Upper lobe of left lung (tissue), 4 donors: ENCODE data around the gene MFSD2B.

Source experiments
- EP300 ChIP-seq, 4 donors: sonication (generic); formaldehyde crosslinking; IDR thresholded peaks; one replicate each; pipeline ENCODE4 v1.5.1; 2017; ENCODE audit warnings: antibody characterized with exemption in 4 of 4, control low read depth in 2 of 4
- POLR2A ChIP-seq, 4 donors: fragments of 450-650 bp; IDR thresholded peaks; one replicate each; pipeline ENCODE4 v1.5.1; 2016 to 2017; ENCODE audit warnings: antibody characterized with exemption in 4 of 4, mild to moderate bottlenecking in 2 of 4
- POLR2AphosphoS5 ChIP-seq, 2 donors: sonication (generic); formaldehyde crosslinking; IDR thresholded peaks; one replicate each; pipeline ENCODE4 v1.5.1; 2017; ENCODE audit warnings: antibody characterized with exemption in 2 of 2
- TF ChIP-seq, protein P1 (sequence below), 6 experiments: fragments of 450-650 bp in 4 of 6; fragments of 200-600 bp in 2 of 6; sonication (generic) in 2 of 6; IDR thresholded peaks; one replicate each; pipeline ENCODE4 v1.5.1; 2016 to 2019; ENCODE audit warnings: antibody characterized with exemption in 6 of 6

DNA sequence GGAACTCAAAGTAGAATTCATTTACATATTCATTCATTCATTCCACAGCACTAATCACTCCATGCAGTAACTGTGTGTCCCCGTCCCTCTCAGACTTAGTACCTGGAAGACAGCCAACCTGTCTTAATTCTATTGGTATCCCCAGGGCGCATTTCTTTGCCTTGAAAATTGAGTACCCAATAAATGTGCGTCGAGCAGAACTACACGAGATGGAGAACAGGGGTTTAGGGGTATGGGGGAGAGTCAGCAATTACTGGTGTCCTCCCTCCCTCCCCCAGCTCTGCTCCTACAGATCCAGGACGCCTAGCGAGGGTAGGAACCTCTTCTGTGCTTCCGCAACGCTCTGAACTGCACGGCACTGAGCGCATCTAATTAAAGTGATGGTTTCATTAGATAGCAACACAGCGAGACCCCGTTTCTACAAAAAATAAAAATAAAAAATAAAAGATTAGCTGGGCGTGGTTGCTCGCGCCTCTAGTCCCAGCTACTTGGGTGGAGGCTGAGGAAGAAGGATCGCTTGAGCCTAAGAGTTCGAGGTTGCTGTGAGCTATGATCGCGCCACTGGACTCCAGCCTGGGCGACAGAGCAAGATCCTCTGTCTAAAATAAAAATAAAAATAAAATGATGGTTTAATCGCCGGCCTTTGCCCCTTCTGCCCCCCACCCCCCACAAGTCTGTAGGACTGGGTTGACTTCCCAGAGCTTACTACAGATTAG, 39.0 kb downstream of the MFSD2B start:
- TF ChIP-seq POLR2AphosphoS5 (IDR thresholded peaks at IDR 0.05) = no peak
- TF ChIP-seq, protein P1, sequence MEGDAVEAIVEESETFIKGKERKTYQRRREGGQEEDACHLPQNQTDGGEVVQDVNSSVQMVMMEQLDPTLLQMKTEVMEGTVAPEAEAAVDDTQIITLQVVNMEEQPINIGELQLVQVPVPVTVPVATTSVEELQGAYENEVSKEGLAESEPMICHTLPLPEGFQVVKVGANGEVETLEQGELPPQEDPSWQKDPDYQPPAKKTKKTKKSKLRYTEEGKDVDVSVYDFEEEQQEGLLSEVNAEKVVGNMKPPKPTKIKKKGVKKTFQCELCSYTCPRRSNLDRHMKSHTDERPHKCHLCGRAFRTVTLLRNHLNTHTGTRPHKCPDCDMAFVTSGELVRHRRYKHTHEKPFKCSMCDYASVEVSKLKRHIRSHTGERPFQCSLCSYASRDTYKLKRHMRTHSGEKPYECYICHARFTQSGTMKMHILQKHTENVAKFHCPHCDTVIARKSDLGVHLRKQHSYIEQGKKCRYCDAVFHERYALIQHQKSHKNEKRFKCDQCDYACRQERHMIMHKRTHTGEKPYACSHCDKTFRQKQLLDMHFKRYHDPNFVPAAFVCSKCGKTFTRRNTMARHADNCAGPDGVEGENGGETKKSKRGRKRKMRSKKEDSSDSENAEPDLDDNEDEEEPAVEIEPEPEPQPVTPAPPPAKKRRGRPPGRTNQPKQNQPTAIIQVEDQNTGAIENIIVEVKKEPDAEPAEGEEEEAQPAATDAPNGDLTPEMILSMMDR (IDR thresholded peaks at IDR 0.05) = no peak
- no peak for TF ChIP-seq EP300 (IDR thresholded peaks at IDR 0.05)
- TF ChIP-seq POLR2A (IDR thresholded peaks at IDR 0.05) = no peak
